Astrocyte (in vitro differentiated cells and primary cell): ENCODE data around the gene B4GALNT2. TPM values are rescaled to one million over a fixed set of nuclear protein-coding genes. Genes with fewer than 3 reads are reported as not detected.
A peak's percentile ranks its signal among the peaks of the same experiment; 100 is the strongest.

Experiments used
- DNase-seq: peaks from one replicate; pipeline ENCODE4 v3.0.0-alpha.2; 2010; ENCODE audit warnings: low read depth
- FAIRE-seq: peaks from 2 replicates; lab custom pipeline; 2011; peaks lifted over from hg19 to GRCh38; lab: Jason Lieb, UNC
- H2AFZ ChIP-seq: 2 replicates; pipeline ENCODE4 v1.6.0; 2012; ENCODE audit warnings: low read depth, low read length, inconsistent platforms
- H3K27ac ChIP-seq: 2 replicates; pipeline ENCODE4 v1.5.1; 2011; ENCODE audit warnings: low read depth, low read length, inconsistent platforms
- H3K27me3 ChIP-seq: 2 replicates; pipeline ENCODE4 v1.6.0; 2011; ENCODE audit warnings: low read length, inconsistent platforms; ENCODE audit not compliant: insufficient read depth
- H3K36me3 ChIP-seq: 2 replicates; pipeline ENCODE4 v1.5.1; 2011; ENCODE audit warnings: low read length, inconsistent platforms; ENCODE audit not compliant: insufficient read depth
- H3K4me1 ChIP-seq: 2 replicates; pipeline ENCODE4 v1.5.1; 2011; ENCODE audit warnings: low read length, inconsistent platforms; ENCODE audit not compliant: insufficient read depth
- H3K4me2 ChIP-seq: 2 replicates; pipeline ENCODE4 v1.6.0; 2012; ENCODE audit warnings: low read length, inconsistent platforms
- H3K4me3 ChIP-seq: 2 replicates; pipeline ENCODE4 v1.5.1; 2011; ENCODE audit warnings: low read depth, mild to moderate bottlenecking, low read length, inconsistent platforms; ENCODE audit not compliant: insufficient read depth
- H3K79me2 ChIP-seq: 2 replicates; pipeline ENCODE4 v1.6.0; 2012; ENCODE audit warnings: mild to moderate bottlenecking, low read length, inconsistent platforms; ENCODE audit not compliant: insufficient read depth
- H3K9ac ChIP-seq: 2 replicates; pipeline ENCODE4 v1.6.0; 2012; ENCODE audit warnings: mild to moderate bottlenecking, low read length, inconsistent platforms
- H3K9me3 ChIP-seq: 2 replicates; pipeline ENCODE4 v1.5.1; 2012; ENCODE audit warnings: low read depth, mild to moderate bottlenecking, low read length, inconsistent platforms; ENCODE audit not compliant: insufficient read depth
- H4K20me1 ChIP-seq: 2 replicates; pipeline ENCODE4 v1.6.0; 2012; ENCODE audit warnings: low read length, inconsistent platforms; ENCODE audit not compliant: insufficient read depth
- H3K27ac Mint-ChIP-seq: one replicate; pipeline ENCODE4 v1.8.0; 2021; ENCODE audit warnings: mild to moderate bottlenecking, mixed read lengths; ENCODE audit not compliant: unreplicated experiment
- H3K27me3 Mint-ChIP-seq: one replicate; pipeline ENCODE4 v1.8.0; 2021; ENCODE audit warnings: low read depth, mixed read lengths; ENCODE audit not compliant: unreplicated experiment
- H3K36me3 Mint-ChIP-seq: one replicate; pipeline ENCODE4 v1.8.0; 2021; ENCODE audit warnings: low read depth, mixed read lengths; ENCODE audit not compliant: unreplicated experiment
- H3K4me1 Mint-ChIP-seq: one replicate; pipeline ENCODE4 v1.8.0; 2021; ENCODE audit warnings: low read depth, mixed read lengths; ENCODE audit not compliant: unreplicated experiment
- H3K4me3 Mint-ChIP-seq: one replicate; pipeline ENCODE4 v1.8.0; 2021; ENCODE audit warnings: mild to moderate bottlenecking, moderate library complexity, mixed read lengths; ENCODE audit not compliant: unreplicated experiment
- H3K9me3 Mint-ChIP-seq: one replicate; pipeline ENCODE4 v1.8.0; 2021; ENCODE audit warnings: mild to moderate bottlenecking, mixed read lengths; ENCODE audit not compliant: unreplicated experiment
- CTCF ChIP-seq: IDR thresholded peaks from 2 replicates; pipeline ENCODE4 v1.5.1; 2011; ENCODE audit warnings: low read depth, mild to moderate bottlenecking, inconsistent platforms, low read length, moderate library complexity; ENCODE audit not compliant: insufficient read depth
- EZH2 ChIP-seq: IDR thresholded peaks from 2 replicates; pipeline ENCODE4 v1.6.1; 2012; ENCODE audit warnings: mild to moderate bottlenecking, low read length, inconsistent platforms; ENCODE audit not compliant: insufficient read depth
- total RNA-seq: library from RNA; stranded (reverse); gene quantifications from 2 replicates; pipeline ENCODE4 v1.2.1, GENCODE V29; 2021

The B4GALNT2 gene
- total RNA-seq, 1 donor from 2014 or later, result not detected

- Histone ChIP-seq H3K4me1 (peaks cover 6% of the 10 kb centered on the region), H3K4me2 (no peak overlapping the region), H3K36me3 (no peaks in the 10 kb centered on the region), H3K9ac (no peak overlapping the region), H2AFZ (no peak overlapping the region), H3K27ac (no peak overlapping the region), H3K79me2 (no peaks in the 10 kb centered on the region), H3K27me3 (no peaks in the 10 kb centered on the region), H3K9me3 (no peaks in the 10 kb centered on the region), H3K4me3 (no peak overlapping the region), H4K20me1 (no peaks in the 10 kb centered on the region)
- Mint-ChIP-seq H3K4me3 (no peak overlapping the region), H3K9me3 (no peaks in the 10 kb centered on the region), H3K4me1 (peaks cover 7% of the 10 kb centered on the region), H3K27ac (no peak overlapping the region), H3K36me3 (no peaks in the 10 kb centered on the region), H3K27me3 (peaks cover 19% of the 10 kb centered on the region)
- no peak for DNase-seq
- no peak for FAIRE-seq
- TF ChIP-seq CTCF (no peak), EZH2 (no peak)
These were observed 23.7 kb downstream of the B4GALNT2 start for GRCh38 chr17:49156256-49156655.

- H3K36me3 Mint-ChIP-seq, result no peaks in the 10 kb centered on the region
- no peak for DNase-seq
- H3K4me3 ChIP-seq, result no peak overlapping the region
These were observed 25.2 kb downstream of the B4GALNT2 start for GRCh38 chr17:49157784-49158183.

More at GRCh38 chr17:49157784-49158183, 25.2 kb downstream of the B4GALNT2 start:
- no peak overlapping the region for H3K27ac ChIP-seq
- Mint-ChIP-seq H3K9me3 (no peaks in the 10 kb centered on the region), H3K27me3 (peaks cover 19% of the 10 kb centered on the region), H3K4me1 (peaks cover 7% of the 10 kb centered on the region), H3K4me3 (no peak overlapping the region), H3K27ac (no peak overlapping the region)
- H3K4me1 ChIP-seq, result peaks cover 6% of the 10 kb centered on the region
- no peak overlapping the region for H3K9ac ChIP-seq
- H4K20me1 ChIP-seq, result no peaks in the 10 kb centered on the region
- H3K79me2 ChIP-seq, result no peaks in the 10 kb centered on the region
- H3K36me3 ChIP-seq, result no peaks in the 10 kb centered on the region
- peak overlapping the region; percentile 66 for H3K4me2 ChIP-seq
- TF ChIP-seq CTCF (no peak), EZH2 (no peak)
- FAIRE-seq, result no peak
- no peak overlapping the region for H2AFZ ChIP-seq
- H3K9me3 ChIP-seq, result no peaks in the 10 kb centered on the region
- H3K27me3 ChIP-seq, result no peaks in the 10 kb centered on the region
